HG02610 (cell line): Measurements from ENCODE around the gene CCL2.
"Not testable (repeated sequence)": the region's sequence is repeated elsewhere in the genome, so short reads cannot be mapped to it uniquely, and the experiment has no call there.

Experiments used
- ATAC-seq: cut with Tn5 transposase; IDR thresholded peaks from one replicate; pipeline ENCODE4 v1.9.1; 2021; ENCODE audit warnings: mild to moderate bottlenecking, moderate library complexity; ENCODE audit not compliant: unreplicated experiment

Gene CCL2

GRCh38 chr17:34254651-34255380 lies at the start of gene CCL2:
TSS of gene CCL2 (plus strand) at chr17:34255285. CDS start at chr17:34255350, 65 bp downstream.
- ATAC-seq, result no peak

DNA sequence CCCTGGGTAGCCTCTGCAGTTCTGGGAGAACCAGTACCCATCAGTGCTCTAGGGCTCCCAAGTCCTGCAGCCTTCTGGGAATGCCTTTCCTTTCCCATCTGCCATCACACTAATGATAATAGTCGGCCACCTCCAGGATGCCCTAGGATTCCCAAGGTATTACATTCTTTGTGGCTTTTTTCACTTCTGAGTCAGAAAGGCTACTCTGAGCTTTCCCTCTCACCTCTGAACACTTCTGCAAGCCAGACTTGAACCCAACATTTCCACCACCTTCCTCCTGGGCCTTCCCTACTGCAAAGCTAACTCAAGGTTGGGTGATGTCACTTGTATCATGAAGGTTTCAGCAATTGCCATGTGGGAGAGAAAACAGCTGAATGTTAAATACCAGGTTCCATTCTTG lies 49.7 kb upstream of the CCL2 start:
- ATAC-seq, result no peak

- ATAC-seq, result no peak
Measured at GRCh38 chr17:34206569-34206968, 48.5 kb upstream of the CCL2 start.

GRCh38 chr17:34207572-34207971 lies 47.5 kb upstream of the CCL2 start:
- no peak for ATAC-seq

GRCh38 chr17:34218748-34219147 lies 36.3 kb upstream of the CCL2 start:
- ATAC-seq, result no peak

DNA sequence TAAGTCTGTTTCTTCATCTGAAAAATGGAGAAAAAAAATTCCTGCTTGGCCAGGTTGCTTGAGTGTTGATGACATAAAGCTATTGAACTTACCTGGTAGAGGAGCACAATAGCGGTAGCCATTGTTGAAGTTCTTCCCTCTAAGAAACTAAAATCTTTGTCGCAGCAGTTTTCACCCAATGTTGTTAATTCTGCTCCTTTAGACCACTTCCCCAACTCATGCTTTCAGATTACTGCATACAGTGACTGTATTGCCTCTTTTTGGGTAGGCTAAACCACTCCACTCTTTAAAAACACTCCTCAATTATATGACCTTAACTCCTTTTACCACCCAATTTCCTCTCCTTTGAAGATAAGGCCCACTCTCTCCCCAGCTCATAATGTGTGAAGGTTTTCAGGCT lies 35.7 kb upstream of the CCL2 start:
- no peak for ATAC-seq

DNA sequence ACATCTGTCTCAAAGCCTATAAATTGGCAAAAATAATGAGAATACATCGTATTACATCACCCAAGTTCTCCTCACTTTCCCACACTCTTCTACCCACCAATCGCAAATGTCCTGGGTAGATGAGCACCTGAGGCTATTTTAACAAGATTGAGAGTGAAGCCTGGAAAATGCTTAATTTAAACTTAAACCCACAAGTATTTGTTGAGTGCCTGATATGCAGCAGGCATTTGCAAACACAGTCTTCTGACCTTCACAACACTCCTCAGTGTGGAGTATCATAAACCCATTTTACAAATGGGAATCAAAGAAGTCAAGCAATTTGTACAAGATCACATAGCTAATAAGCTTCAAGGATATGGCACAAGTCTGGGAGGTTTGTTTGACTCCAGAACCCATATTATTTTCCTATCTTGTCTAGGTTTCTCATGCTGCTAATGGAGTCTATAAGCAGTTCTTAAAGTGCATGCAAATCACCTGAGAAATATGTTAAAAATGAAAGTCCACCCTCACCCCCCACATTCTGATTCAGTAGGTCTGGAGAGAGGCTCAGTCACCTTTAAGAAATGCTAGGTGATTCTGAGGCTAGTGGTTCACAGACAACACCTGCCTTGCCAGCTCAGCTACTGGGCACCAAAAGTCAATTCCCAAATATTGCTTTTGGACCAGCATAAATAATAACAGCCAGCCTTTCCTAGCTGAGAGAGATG lies 34.9 kb upstream of the CCL2 start:
- no peak for ATAC-seq

GRCh38 chr17:34220752-34221395 lies 34.2 kb upstream of the CCL2 start:
- ATAC-seq, result no peak

- no peak for ATAC-seq
Measured at GRCh38 chr17:34221411-34221810, 33.7 kb upstream of the CCL2 start.

DNA sequence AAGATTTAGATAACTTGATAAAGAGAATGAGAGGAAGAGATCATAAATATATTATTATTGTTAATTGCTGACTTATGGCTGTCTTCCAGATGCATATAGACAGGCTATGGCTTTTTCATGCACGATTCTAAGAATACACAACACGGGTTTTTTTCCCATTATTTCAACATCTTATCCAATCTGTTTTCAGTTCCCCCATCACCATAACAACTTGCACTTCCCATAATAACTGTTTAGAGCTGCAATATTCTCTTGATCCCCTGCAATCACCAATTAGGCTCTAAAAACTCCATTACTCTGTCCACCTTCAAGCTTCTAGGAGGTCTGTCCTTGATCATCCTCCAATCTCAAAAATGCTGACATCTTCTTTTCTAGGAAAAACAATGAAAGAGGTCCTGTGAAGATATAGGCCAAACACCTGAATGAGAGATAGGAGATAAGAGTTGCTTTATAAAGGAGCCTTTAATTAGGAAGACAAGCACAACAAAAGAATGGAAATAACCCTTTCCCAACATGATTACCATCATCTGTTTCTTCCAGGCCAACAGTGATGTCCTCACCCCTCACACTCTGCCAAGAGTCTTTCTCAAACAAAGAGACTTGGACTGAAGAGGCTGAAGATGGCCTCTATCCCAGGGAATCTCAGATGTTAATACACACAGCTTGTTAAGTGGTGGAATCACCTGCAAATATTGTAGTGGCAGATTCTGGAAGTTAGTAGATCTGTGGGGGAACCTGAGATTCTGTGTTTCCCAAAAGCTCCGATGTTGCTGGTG lies 32.2 kb upstream of the CCL2 start:
- no peak for ATAC-seq

- ATAC-seq, result no peak
Measured at GRCh38 chr17:34225046-34225445, 30.0 kb upstream of the CCL2 start.

GRCh38 chr17:34226011-34226743 lies 28.9 kb upstream of the CCL2 start:
- no peak for ATAC-seq

GRCh38 chr17:34226744-34227034 lies 28.4 kb upstream of the CCL2 start:
- no peak for ATAC-seq

- not testable (repeated sequence) for ATAC-seq
Measured at GRCh38 chr17:34227293-34227692, 27.8 kb upstream of the CCL2 start.

- no peak for ATAC-seq
Measured at GRCh38 chr17:34227707-34228106, 27.4 kb upstream of the CCL2 start.

- no peak for ATAC-seq
Measured at GRCh38 chr17:34228781-34229180, 26.3 kb upstream of the CCL2 start.

GRCh38 chr17:34230342-34230741 lies 24.7 kb upstream of the CCL2 start:
- ATAC-seq, result no peak

GRCh38 chr17:34234616-34235015 lies 20.5 kb upstream of the CCL2 start:
- ATAC-seq, result no peak

DNA sequence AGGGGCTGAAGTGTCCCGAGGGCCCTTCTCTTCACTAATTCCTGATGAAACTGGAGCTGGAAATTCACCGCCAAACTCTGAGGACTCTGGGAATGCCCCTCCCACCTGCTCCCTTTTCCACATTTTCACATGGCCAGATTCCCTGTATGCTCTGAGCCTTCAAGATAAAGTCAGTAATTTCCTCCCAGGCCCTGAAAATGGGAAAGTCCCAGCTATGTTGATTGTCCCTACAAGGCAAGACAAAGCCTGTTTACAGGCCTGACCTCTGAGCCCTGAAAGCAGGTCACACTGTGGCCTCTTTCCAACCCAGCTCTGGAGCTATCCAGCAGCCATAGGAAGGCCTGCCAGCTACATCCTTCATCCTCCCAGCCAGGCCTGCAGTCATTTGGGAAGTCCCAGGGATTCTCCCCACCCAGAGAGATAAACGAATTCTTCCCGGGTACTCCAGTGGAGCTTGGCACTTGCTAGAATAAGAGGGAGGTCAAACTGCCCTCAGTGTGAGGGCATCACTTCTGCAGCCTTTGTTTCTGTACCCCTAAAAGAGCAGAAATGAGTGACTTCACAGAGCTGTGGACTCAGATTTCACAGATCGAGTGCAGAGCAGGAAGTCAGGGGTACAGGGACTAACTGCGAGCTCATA lies 19.6 kb upstream of the CCL2 start:
- no peak for ATAC-seq

DNA sequence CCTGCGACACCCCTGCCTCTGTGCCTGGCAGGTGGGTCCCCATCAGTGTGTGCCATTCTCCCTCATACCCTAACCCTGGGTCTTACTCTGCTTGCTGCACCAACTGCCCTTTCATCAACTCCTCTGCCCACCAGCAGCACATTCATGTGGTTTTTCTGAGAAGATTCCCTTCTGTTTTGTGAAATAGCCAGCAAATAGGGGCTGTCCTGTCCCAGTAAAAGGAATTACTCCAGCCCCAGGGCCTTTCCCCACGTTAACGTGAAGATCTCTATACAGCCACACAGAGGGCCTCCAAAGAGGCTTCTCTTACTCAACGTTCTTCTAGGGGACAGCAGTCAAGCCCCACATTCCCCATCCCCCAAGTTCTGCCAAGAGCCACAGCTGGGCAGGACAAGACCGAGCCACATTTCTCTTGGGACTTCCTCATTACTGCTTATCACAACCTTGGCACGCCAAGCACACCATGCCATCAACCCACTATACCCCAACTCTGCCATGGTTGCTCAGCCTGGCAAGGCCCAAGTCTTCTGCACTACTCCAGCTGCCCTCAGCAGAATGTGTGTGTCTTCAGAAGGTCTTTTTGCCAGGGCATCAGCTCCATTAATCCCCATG lies 18.7 kb upstream of the CCL2 start:
- no peak for ATAC-seq
